Cerebellar nuclear complex (tissue), 1 donor: ENCODE measurements around the gene NXT1.
A peak's percentile ranks its signal among the peaks of the same experiment; 100 is the strongest.
"Not testable (repeated sequence)": the region's sequence is repeated elsewhere in the genome, so short reads cannot be mapped to it uniquely, and the experiment has no call there.

ENCODE experiments used
- DNase-seq, 2 experiments: peaks; one replicate each; lab custom pipeline; 2025; lab: John Stamatoyannopoulos, UW

NXT1 gene

DNA sequence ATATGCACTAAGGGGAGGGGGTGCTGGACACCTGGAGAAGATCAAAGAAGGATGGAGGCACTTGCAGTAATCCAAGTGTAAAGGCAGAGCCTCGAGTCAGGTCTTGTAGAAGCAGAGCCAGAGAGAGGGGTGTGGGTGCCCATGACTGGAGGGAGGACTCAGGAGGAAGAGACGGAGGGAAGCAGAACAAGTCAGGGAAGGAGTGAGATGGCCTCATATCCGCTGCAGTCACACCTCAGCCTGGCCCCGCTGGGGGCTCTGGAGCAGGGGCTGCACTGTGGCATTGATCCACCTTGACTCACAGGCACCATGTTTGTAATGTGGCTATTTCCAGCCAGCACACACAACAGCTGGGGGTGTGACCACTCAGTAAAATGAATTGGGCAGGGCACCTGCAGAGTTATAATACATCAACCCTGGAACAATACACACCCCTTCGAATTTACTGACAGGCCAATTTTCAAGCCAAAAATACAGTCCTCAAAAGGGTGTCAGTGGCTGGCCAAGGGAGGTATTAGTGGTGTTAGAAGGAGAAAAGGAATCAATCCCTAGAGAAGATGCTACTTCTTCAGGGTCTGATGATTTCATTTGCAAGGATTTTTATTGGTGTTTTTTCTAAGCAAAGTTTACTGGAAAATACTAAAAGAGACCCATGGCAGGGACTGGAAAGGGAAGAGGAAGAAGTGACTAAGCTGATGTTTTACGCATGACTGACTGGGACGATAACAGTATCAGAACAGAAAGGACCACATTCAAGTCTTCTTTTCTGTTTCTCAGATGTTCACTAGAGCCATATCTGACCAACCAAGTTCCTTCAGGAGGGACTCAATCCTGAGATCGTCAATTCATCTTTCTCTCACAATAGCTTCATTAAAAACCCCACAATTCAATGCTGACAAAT, 18.9 kb upstream of the NXT1 start:
- no peak for DNase-seq

DNA sequence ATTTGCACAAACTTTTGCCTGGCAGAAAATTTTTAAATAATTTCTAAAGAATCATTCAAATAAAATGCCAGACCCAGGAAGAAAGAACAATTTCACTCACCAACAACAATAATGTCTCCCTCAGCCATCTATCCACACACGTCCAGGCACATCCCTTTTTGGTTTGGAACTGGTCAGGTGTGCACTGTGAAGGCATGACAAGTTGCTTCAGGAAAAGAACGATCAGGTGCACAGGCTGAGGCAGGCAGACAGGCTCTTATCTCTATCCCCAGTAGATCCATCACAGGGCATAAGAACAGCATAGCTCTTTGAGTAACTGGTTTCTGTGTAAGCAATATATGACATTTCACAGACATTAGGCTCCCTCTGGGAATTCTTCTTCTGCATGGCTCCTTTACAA, 18.1 kb upstream of the NXT1 start:
- no peak for DNase-seq

DNA sequence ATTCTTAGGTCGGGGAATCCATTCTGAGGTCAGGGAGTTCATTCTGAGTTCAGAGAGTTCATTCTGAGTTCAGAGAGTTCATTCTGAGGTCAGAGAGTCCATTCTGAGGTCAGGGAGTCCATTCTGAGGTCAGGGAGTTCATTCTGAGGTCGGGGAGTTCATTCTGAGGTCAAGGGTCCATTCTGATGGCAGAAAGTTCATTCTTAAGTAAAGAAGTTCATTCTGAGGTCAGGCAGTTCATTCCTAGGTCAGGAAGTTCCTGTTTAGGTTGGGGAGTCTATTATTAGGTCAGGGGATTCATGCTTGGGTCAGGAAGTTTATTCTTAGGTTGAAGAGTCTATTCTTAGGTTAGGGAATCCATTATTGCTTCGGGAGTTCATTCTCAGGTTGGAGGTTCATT, 16.5 kb upstream of the NXT1 start:
- DNase-seq = no peak

DNA sequence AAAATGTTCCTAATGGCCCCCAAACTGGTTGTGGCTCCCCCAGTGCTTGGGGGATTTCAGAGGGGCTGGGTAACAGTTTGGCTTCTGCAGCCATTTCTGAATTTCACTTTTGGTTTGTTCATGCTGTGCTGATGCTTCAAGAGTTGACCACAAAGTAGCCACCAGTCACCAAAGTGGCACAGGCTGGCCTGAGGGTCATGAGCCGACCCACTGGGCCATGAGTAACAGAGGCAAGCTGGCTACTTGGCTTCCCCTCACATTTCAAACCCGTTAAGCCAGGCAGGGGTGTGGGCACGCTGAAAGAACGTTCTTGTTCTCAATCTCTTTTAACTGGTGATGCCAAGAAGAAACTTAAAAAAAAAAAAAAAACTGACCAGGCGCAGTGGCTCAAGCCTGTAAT, 15.1 kb upstream of the NXT1 start:
- DNase-seq = no peak

DNA sequence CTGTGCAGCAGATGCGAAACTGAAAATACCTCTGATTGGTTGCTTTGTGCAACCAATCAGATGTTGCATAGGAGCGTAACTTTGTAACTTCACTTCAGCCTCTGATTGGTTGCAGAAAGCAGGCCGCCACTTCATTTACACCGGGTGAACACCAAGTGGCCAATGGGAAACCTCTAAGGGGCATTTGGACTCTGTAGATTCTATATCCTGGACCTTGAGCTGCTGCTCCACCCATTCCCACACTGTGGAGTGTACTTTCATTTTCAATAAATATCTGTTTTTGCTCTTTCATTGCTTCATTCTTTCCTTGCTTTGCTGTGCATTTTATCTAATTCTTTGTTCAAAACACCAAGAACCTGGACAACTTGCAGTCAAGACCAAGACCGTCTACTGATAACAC, 14.1 kb upstream of the NXT1 start:
- no peak for DNase-seq

DNA sequence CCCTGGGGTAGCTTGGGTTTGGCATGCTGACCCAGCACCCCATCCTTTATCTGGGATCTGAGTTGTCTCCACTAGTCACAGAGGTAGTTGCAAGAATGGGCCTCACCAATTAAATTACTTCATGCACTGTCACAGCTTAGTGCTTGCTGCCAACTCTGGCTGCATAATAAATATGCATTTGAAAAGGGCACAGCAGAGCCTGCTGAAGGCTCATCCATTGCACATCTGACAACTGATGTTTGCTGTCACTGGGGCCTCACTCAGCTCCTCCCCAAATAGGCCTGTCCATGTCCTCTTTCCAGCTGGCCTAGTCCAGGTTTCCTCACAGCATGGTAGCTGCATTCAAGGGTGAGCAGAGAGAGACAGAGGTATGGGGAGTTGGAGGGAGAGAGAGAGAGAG, 13.3 kb upstream of the NXT1 start:
- DNase-seq = no peak

DNA sequence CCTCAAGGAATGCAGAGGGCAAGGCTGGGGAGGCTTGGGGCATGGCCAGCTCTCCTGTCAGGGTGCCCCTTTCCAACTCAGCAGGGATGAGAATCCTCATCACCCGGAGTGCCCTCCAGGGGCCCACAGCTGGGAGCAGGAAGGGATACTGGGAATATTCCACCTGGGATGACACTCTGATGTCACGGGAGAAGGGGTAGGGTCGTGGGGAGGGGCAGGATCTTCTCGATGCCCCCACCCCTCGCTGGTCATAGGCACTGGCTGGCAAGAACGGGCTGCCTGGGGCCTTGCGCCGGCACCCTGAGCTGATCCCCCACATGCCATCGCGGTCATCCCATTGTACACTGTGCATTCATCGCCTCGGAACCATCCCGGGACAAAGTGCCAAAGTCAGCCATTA, 10.6 kb upstream of the NXT1 start:
- no peak for DNase-seq

DNA sequence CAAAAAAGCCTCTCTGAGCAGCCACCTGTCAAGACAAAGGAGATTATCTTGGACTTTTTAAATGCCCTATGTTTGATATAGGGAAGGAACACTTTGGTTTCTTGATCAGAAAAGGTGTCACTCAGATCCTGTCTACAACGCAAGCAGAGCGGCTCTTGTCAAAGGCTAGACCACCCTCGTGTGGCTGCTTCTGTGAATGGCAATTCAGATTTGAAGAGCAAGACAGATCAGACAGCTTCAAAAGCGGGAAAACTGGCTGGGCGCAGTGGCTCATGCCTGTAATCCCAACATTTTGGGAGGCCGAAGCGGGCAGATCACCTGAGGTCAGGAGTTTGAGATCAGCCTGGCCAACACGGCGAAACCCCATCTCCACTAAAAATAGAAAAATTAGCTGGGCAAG, 10.1 kb upstream of the NXT1 start:
- peak; percentile 33 to 64 for DNase-seq

DNA sequence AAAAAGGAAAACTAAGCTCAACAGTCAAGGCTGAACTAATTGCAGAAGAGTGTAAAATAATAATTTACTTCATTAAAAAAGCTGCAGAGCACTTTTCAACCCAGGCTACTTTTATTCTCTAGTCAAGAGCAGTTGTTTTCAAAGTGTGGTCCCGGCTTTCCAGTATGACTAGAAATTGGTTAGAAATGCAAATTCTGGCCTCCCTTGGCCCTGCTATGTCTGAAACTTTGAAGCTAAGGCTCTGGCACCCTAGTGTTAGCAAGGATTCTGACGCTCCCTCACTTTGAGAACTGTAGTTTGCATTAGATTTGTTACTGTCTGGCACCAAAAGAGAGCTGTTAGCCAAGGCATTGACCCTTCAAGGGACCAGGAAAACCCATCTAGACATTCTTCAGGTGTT, 9.5 kb upstream of the NXT1 start:
- no peak for DNase-seq

DNA sequence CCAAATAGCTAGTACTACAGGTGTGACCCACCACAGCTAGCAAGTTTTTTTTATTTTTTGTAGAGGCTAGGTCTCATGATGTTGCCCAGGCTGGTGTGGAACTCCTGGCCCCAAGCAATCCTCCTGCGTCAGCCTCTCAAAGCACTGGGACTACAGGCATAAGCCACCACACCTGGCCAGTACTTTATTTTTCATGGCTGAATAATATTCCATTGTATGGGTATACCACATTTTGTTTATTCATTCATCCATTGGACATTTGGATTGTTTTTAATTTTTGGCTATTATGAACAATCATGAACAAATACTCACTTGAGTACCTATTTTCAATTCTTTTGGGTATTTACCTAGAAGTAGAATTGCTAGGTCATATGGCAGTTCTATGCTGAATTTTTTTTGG, 7.0 kb upstream of the NXT1 start:
- DNase-seq = no peak

DNA sequence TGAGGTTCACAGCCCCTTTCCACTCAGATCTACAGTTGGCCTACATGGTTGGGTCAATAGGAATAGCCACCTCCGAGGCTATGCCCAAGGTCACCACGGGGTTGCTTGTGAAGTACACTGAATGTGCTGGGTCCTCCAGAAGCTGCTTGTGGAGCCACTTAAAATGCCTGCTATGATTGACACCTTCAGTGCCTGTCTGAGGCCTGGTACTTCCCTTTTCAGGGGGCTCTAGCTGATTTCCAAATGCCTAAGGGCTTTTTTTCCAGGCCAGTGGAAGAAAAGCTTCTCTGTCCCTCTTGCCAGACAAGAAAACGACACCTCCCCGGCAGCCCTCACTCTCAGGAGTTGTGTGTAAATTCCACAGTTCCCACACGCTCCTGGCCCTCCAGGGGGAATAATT, 6.3 kb upstream of the NXT1 start:
- DNase-seq = no peak

DNA sequence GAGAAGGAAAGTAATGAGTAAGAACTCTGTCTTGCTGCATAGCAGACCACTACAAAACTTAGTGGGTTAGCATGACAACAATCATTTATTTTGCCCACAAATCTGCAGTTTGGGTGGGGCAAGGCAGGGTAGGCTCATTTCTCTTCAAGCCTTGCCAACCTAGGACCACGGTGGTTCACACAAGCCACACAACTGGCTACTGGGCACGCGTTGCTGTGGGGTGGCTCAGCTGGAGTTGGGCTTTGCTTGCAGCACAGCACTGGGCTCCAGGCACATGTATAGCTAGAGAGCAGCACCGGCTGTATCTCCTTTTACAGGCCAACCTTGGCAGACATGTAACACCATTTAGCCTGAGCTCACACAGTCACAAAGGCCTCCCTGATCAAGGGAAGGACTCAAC, 4.6 kb upstream of the NXT1 start:
- no peak for DNase-seq

DNA sequence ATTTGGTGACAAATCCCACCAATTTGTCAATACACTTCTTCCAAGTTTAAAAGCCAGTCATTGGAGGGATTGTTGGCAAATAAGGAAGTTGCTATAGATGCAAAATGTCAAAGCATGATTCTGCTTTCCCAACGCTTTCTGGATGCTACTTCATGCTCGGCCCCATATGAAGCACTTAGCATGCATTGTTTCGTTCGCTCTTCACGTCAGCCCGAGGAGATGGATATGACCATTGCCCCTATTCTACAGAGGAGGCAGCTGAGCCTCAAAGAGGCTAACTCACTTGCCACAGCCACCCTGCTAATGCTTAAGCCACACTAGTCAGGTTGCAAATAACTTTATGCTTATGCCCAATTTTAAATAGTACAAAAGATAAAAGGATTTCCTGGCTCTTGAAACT, 2.8 kb upstream of the NXT1 start:
- DNase-seq = no peak

DNA sequence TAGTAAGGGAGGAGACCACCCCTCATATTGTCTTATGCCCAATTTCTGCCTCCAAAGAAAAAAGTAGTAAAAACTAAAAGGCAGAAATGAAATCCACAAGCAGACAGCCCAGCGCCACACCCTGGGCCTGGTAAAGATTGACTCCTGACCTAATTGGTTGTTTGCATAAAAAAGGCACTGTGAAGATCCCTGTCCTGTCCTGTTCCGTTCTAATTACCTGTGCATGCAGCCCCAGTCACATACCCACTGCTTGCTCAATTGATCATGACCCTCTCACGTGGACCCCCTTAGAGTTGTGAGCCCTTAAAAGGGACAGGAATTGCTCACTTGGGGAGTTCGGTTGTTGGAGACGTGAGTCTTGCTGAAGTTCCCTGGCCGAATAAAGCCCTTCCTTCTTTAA, 2.1 kb upstream of the NXT1 start:
- DNase-seq = not testable (repeated sequence)

DNA sequence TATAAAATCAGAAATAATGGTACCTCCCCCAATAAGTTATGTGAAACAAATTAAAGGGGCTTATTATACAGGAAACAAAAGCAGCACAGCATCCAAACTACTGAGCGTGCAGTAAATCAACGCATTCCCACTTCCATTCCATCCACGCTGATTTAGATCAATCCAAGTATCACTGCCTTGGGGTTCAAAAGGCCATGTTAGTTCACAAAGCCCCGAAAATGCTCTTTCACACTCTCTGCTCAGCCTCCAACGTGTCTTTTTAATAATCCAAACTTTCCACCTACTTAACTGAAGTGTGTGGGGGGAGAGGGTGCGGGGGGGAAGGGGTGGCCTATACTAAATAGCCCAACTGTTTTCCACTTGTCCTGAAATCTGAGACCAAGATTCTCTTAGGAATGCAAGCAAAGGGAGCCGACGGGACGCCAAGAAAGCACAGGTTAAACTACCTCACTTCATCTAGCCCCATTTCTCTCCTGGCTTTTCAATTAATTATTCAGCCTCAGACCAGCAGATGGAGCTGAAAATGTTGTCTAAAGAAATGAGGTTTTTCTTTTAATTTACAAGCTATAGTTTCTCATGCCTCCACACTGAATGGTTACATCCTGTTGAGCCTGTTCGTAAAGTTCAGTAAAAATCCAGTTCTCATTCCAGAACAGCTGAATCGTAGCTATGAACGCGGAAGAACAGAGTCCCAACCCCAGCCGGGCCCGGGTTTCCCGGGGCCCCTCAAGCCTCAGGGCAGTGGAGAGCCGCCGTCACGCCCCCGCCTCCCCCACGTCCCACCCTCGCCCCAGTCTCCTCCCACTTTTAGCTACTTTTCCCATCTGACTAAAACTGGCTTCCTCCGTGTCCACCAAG, 1.0 kb upstream of the NXT1 start:
- DNase-seq = peak in 1 of 2 experiments; percentile 43

DNA sequence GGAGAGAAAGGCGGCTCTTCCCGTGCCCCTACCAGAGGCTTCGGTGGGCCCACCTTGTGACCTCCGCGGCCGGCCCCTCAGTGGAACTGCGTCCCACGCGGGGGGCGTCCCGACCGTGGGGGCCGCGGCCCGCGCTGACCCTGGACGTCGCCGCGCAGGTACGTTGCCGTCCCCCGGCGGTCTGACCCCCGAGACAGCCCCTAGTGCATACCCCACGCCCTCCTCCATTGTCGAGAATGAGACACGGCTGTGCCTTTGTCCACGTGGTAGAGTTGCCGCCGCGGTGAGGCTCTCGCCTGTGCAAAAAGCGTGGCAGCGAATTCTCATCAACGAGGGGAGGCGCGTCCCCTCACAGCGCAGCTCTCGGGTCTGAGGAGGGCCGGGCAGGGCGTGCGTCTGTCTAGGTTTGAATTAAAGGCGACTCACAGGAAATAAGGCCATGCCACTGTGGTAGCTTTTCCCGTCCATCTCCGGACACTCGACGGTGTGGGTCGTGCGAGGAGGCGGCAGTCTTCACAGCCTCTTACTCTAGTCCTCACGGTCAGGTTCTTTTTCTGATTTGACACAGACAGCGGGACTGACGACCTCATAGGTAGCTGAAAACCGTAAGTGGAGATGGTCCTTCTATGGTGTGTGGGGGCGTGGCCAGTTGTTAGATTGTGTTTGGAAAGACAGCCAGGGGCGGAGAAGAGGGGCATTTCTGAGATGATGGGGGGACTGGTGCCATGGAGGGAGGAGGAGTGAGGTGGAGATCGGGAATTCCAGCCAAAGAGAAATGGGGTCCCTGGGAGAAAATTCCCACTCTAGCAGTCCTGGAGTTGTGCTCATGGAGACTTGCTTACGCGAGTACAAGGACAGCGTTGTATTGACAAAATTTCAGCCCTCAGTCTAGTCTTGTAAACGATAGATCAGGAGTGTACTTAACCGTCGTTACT, 580 bp downstream of the NXT1 start:
- no peak for DNase-seq

DNA sequence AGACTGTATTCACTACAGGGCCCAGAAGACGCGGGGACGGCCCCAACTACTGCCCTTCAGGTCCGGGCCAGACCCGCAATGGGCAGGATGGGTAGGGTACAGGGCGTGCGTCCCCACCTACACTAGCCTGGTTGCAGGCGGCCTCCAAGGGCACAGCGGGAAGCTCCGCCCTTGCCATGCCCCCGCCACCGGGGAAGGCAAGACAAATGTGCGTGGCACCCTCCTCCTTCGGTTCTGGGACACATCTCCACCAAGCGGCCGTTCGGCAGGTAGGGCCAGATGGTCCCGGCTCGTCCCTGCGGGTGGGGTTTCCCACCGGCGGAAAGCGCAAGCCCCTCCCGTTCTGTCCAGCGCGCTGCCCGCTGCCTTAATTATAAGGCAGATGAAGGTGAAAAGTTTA, 5.6 kb downstream of the NXT1 start:
- DNase-seq = no peak

DNA sequence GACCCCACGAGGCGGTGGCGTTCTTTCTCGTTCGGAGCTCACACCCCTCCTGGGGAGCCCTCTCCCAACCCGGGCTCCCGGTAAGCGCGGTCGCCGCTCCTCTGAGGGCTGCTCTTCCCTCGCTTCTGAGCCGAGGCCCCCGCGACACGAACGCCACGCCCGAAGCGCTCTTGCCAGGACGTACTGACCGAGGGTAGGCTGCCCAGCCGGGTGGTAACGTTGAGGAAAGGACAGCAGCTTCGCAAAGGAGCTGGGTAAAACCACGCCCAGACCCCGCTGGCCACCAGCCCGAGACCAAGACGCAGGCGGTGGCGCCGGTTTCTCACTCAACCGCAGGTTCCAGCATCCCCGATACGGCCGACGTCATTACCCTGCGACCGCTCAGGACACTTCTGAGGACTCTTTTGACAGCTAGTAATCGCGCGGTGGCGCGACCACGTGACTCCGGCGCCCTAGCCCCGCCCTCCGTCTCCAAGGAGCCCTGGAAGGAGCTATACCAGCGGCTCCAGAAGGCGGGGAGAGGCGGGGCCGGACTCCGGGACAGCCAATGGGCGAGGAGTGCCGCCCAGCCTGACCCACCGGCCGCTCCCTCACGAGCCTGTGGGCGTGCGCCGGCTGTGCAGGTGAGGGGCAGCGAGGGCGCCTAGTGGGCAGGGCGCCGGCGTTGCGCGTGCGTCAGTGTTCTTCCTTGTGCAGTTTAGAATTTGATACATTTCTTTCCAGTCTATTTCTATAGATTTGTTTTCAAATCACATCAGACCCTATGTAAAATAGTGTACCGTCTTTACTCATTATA, 7.4 kb downstream of the NXT1 start:
- DNase-seq = peak; percentile 99

DNA sequence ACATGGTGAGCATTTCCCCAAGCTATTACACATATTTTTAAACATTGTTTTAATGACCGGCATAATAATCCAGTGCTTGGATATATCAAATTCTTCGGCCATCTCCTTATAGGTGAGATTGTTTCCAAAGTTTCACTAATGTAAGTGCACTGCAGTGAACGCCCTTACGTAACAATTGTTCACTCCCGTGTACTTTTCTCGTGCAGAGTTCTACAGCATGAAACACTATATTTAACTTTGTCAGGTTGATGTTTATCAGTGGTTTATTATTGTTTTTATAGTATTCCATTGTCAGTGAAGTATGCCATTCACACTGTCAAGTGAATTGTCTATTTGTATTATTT, 7.9 kb downstream of the NXT1 start:
- no peak for DNase-seq

DNA sequence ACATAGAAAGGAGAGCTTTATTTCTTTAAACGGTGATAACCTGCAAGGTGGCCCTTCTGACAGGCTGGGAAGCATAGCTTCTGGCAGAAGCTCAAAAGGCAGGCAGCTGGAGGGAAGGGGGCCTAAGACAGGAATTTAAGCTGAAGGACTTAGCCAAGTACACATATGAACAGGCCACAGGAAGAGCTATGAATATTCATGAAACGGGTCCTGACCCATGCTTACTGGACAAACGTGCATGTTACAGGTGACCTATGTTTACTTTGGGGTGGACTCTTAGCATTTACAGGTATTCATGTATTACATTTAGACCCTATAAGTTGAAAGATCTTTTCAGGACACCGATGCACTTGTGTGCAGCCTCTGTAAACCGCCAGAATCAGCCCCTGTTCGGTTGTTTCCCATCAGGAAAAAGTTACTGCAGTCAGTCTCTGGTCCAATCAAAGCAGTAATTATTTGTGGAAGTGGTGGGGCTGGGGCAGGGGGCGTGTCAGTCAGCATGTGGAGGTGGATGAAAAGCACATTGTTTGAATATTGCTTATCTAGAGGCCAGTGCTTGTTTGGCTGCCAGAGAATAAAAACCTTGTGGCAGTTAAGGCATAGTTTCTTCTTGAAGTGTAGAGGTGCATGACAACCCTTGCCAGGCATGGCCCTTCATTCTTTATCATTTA, 8.5 kb downstream of the NXT1 start:
- no peak for DNase-seq

DNA sequence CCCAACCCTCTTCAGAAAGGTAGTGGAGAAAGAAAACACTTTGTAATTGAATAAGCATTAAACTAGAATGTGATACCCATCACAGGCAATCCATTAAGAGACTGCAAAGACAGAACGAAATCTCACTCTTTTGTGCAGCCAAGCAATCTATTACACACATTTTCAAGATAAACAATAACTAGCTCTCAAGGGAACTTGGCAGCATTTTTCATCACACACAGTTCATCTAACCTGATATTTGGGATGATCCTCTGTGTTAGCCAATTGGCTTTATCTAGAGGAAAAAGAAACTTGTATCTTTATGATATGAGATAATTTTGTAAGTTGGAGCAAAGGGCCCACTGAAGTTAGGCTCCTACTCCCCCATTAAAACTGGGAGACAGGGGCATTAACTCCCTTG, 9.9 kb downstream of the NXT1 start:
- DNase-seq = no peak
